ENCODE data around the gene MYCN. TPM values are rescaled to one million over a fixed set of nuclear protein-coding genes. Genes with fewer than 3 reads are reported as not detected.

MYCN gene
- total and polyA plus RNA-seq, 2 of the 13 experiments (the other 11 are each of a cell fraction or from before 2014, with no cell fraction given): not detected

GRCh38 chr2:15971831-15972522, 31.6 kb downstream of the MYCN start (continued):
- TF ChIP-seq ATF2 (CRISPR knock-in tag; IDR thresholded peaks at IDR 0.05): no peak

- POLR2A ChIA-PET: no interaction called here
- in situ Hi-C loops (cut with HindIII; ENCODE audit: extremely low pct_ligation_motif_present, low pct_unique_long_range_greater_than_20kb): no loop called here
- no peak for TF ChIP-seq ZBTB21 (CRISPR knock-in tag; IDR thresholded peaks at IDR 0.05)
- no peak for TF ChIP-seq ZNF768 (CRISPR knock-in tag; IDR thresholded peaks at IDR 0.05)
- TF ChIP-seq GPN1 (CRISPR knock-in tag; IDR thresholded peaks at IDR 0.05; ENCODE audit: borderline replicate concordance): no peak
- TF ChIP-seq PRPF4 (IDR thresholded peaks at IDR 0.05; ENCODE audit: low read depth, low read length, poor library complexity, severe bottlenecking): no peak
- no peak for TF ChIP-seq HIC2 (CRISPR knock-in tag; IDR thresholded peaks at IDR 0.05; ENCODE audit: low read depth)
- no peak for TF ChIP-seq ETV5 (CRISPR knock-in tag; IDR thresholded peaks at IDR 0.05; ENCODE audit: borderline replicate concordance)
- TF ChIP-seq ZNF503 (CRISPR knock-in tag; IDR thresholded peaks at IDR 0.05): no peak
- no peak for TF ChIP-seq AFF4 (CRISPR knock-in tag; IDR thresholded peaks at IDR 0.05)
- TF ChIP-seq ZNF274 (CRISPR knock-in tag; IDR thresholded peaks at IDR 0.05): no peak
- no peak for TF ChIP-seq ZNF780A (CRISPR knock-in tag; IDR thresholded peaks at IDR 0.05)
- TF ChIP-seq KDM1A (CRISPR knock-in tag; IDR thresholded peaks at IDR 0.05): no peak
Measured at GRCh38 chr2:15973481-15974401, 33.4 kb downstream of the MYCN start.

More at GRCh38 chr2:15973481-15974401, 33.4 kb downstream of the MYCN start:
- no peak overlapping the region for H3K4me3 ChIP-seq (replicated peaks in 1 of 3; ENCODE audit: insufficient read depth in 1 of 3, low read depth in 2 of 3, low read length in 3 of 3)
- DNase-seq (ENCODE audit: low spot score) (no peak), ATAC-seq (no peak), FAIRE-seq (no peak)
- CTCF ChIA-PET (ENCODE audit: low intra/inter-chr PET ratio, low total read pairs): no interaction called here
- no peaks in the 10 kb centered on the region for H3K79me2 ChIP-seq (ENCODE audit: insufficient read depth, low read length)
- no peaks in the 10 kb centered on the region for H4K20me1 ChIP-seq (ENCODE audit: insufficient read depth, low read length)
- no peak overlapping the region for H3K9ac ChIP-seq (ENCODE audit: insufficient read depth, low read depth, low read length)
- no peak overlapping the region for H3K4me2 ChIP-seq (ENCODE audit: low read depth, low read length)
- no peak overlapping the region for H3K27ac ChIP-seq (ENCODE audit: extremely low read length, insufficient read depth, low read length)
- no peaks in the 10 kb centered on the region for H3K4me1 ChIP-seq (ENCODE audit: insufficient read depth, low read length)
- intact Hi-C loops (cut with micrococcal nuclease; ENCODE audit: unreplicated experiment): no loop called here
- 36% methylated on average over 7 of the region's 7 CpGs for WGBS (ENCODE audit: low lambda C conversion rate)
- no peak overlapping the region for H2AFZ ChIP-seq (ENCODE audit: low read length)
- no TSS peak for BruUV-seq (replicated peaks)
- H3K9me3 ChIP-seq (ENCODE audit: low read length): no peaks in the 10 kb centered on the region
- H3K36me3 ChIP-seq (replicated peaks in 1 of 2; ENCODE audit: control insufficient read depth in 1 of 2, insufficient read depth in 2 of 2, low read length in 2 of 2): no peaks in the 10 kb centered on the region
- no peaks in the 10 kb centered on the region for H3K27me3 ChIP-seq (ENCODE audit: control insufficient read depth in 1 of 2, insufficient read depth in 2 of 2, low read length in 2 of 2)

All from HepG2 (cell line).